Activated T-cell treated with anti-CD3 and anti-CD28 coated beads for 4 hours (primary cell): ENCODE measurements around the gene DENND2D.
A peak's percentile ranks its signal among the peaks of the same experiment; 100 is the strongest.

Experiments used
- DNase-seq: peaks from one replicate; pipeline ENCODE4 v3.0.0-alpha.2; 2020

DENND2D gene

DNA sequence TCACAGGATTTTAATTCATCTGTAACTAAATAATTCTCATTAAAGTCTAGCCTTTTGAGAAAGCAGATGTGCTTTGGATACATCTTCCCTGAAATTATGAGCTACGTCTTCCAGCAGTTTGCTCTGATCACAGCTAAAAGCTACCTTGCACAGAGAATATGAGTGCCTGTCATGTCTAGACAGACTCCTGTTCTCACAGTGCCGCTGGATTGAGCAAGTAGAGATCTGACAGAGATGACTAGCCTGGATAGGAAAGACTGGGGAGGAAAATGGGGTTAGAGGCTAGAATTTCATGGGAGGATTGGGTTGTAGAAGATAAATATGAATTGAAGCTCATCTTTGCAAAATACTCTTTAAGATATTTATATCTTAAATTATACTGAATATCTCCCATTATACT lies 36.3 kb downstream of the DENND2D start:
- no peak for DNase-seq

DNA sequence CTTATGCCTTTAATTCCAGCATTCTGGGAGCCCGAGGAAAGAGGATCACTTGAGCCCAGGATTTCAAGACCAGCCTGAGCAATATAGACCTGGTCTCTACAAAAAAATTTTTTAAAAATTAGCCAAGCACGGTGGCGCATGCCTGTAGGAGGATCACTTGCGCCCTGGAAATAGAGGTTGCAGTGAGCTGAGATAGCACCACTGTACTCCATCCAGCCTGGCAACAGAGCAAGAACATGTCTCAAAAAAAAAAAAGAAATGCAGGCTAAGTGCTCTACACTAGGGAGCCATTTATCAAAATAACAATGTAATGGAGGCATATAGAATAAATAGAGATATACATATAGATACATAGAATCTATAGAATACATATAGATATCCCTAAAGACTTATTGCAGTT lies 37.1 kb downstream of the DENND2D start:
- DNase-seq, result no peak

DNA sequence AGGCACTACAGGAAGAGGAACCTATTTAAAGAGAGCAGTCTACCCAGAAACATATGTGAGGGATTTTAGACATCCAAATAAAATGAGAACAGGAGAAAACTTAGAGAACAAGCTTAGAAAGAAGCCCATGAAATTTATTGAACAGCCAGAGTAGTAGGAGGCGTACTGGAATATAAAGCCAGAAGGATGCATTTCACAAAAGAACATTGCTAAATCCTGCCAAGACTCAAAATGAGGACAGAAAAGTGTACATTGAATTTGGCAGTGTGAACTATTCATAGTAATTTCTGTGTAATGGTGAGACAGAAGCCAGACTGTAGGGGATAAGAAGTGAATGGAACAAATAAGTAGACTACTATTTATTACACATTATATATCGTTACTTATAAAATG lies 38.0 kb downstream of the DENND2D start:
- no peak for DNase-seq

DNA sequence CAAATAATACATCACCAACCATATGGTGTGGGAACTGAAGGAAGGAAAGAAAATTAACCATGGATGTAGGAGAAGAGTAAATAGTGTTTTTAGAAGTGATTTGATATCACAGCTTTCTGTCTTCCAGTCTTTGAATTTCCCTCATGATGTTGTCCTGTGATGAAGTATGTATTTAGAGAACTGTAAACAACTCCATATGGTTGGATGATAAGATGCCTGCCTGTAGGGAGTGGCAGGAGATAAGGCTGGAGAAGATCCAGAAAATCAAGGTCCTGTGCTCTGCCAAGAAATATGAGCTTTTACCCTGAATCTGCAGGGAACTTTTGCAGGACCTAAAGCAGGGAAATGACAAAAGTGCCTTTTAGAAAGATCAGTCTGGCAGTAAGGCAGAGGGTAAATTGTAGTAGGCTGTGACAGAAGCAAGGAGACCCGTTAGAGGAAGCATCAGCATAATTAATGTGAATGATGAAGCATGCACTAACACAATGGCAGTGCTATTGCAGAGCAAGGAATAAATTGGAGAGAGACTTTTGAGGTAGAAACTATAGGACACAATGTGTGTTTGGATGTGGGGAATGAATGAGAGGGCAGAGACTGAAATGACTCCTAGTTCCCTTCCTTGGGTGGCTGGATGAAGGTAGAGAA lies 38.5 kb downstream of the DENND2D start:
- DNase-seq, result no peak

DNA sequence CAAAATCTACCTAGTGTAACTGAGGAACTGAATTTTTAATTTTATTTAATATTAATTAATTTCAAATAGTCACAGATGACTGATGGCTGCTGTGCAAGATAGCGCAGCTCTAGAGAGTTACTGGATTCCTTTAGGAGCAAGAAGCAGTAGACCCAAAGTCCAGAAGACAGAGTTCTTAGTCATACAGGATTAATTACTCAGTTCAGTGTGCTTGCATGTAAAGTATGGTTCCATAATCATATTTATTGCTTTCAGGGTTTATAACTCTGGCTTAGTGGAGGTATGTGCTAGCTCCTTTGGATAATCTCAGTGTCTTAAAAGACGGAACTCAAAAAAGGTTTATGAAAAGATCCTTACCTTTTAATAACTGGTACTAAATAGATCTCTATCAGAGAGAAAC lies 43.0 kb downstream of the DENND2D start:
- no peak for DNase-seq

DNA sequence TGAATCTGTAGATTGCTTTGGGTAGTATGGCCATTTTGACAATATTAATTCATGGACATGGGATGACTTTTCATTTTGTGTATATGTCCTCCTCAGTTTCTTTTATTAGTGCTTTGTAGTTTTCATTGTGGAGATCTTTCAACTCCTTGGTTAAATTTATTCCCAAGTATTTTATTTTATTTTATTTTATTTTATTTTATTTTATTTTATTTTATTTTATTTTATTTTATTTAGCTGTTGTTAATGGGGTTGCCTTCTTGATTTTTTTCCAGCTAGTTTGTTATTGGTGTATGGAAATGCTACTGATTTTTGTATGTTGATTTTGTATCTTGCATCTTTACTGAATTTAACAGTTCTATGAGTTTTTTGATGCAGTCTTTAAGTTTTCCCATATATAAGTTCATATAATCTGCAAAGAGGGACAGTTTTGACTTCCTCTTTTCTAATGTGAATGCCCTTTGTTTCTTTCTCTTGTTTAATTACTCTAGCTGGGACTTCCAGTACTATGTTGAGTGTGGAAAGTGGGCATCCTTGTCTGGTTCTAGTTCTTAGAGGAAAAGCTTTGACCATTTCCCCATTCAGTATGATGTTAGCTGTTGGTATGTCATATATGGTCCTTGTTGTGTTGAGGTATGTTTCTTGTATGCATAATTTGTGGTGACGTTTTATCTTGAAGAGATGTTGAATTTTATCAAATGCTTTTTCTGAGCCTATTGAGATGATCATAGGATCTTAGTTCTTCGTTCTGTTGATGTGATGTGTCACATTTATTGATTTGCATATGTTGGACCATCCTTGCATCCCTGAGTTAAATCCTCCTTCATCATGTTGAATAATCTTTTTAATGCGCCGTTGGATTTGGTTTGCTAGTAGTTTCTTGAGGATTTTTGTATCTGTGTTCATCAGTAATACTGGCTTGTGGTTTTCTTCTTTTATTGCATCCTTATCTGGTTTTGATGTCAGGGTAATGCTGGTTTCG lies 46.1 kb downstream of the DENND2D start:
- no peak for DNase-seq

DNA sequence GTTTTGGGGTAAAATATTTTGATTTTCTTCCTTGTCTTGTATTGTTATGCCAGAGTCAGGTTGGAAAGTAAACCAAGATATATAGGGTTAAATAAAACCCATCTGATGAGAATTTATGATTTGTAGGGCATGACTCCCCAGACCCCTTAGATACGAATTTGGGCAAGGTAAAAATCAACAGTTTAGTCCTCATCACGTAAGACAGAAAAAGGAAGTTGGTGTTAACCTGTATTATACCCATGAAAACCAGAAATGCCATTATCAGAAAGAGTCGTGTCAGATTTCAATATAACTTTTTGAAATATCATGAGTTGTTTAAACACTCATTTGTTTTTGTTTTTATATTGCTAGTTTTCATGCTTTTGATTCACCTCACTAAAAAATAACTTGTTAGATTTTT lies 48.6 kb downstream of the DENND2D start:
- DNase-seq, result no peak

DNA sequence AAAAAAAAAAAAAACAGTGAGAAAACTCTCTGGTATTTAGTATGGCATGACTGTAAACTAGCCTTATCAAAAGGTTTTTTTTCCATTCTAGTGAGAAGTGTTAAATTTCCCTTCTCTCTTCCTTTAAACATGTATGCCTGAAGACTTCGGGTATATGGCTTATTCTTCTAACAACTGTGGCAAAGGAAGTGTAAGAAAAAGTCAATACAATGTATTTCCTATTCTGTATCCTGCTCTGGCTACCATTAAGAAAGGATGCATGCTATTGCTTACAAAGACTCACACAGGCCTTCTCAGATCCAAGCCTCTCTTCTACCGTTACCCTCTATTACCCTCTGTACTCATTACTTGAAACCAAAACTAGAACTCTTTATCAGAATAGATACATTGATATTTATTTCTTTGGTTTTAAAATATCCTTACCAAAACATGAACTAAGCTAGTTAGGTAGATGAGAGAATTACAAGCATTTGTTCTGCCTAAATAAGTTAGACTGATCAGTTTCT lies 52.0 kb downstream of the DENND2D start:
- no peak for DNase-seq

DNA sequence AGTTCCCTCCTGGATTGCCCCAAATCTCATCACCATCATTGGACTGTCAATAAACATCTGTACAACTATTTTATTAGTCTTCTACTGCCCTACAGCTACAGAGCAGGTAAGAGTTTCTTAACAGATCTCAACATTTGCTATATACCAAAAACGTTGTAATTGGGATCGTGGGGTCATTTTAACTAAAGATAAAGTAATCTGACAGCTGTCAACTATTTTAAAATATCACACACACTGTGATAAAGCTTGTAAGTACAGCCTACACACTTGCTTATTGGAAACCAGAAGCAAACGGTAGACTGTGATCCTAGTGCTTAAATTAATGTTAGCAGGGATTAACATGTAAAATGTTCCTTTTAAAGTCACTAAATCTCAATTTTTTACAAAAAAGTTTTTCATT lies 52.5 kb downstream of the DENND2D start:
- no peak for DNase-seq

DNA sequence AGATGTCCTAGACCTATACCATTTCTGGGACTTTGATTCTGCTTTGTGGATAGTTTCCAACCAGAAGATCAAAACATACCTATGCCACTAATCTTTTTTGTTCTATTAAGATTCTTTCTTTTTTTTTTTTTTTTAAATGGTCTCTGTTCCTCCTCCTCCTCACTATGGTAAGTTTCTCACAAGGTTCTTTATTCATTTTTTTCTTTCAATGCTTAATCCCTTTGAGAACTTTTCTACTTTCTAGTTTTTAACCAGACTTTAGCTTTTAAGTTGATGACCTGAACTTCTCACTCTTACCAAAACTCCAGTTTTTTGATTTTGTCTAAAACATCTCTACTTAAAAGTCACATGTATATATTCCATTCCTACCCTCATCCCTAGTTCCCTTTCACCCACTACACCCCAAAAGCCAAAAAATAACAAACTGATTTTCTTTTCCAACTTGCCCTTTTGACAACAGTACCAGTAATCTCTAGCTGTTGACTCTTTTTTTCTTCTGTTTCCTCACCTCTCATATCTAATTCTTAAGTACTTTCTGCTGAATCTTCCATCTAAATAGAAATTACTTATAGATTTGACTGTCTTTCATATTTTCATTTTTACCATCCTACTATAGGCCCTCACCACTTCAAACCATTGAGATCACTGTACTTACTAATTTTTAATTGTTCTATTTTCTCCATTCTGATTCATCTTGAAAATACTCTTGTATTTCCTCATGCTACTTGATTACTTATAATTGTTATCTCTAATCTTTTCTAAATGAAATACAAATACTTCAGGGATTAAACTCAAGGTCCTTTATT lies 54.3 kb downstream of the DENND2D start:
- no peak for DNase-seq

DNA sequence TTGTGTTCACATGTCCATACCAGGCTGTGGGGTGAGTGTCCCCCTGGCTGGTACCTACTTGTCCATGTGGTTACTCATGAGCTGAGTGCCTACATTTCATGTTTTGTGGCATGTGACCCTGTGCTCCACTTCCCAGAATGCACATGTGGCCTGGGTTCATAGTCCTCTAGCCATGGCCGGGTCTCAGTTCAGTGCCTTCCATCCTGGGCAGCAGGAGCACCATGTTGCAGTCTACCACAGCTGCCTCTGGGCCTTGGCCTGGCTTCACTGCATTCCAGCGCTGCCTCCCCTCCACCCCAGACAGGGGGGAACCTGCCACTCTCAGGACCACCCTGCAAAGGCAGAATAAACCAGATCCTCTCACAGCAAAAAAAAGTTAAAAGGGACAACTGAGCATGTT lies 54.9 kb downstream of the DENND2D start:
- no peak for DNase-seq

DNA sequence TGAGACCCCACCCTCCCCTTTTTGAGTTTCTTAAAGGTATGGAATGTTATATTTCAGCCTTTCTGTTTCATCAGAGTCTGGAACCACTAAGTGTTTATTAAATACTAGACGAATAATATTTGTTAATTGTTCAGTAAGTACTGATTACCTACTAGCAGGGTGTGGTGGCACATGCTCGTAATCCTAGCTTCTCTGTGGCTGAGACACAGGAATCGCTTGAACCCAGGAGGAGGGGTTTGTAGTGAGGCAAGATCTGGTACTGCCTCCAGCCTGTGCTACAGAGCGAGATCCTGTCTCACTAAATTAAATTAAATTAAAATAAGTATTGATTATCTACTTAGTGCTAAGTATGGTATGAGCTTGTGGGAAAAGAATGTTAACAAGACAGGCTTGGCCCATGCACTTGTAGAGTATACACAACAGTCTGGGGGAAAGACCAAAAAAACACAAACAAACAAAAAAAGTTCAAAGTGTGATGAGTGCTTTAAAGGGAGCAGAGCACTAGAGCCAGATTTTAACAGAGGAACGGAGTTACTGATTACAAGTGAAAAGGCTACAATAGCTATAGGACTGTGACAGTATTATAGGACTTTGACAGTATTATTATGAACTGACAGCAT lies 58.0 kb downstream of the DENND2D start:
- no peak for DNase-seq

DNA sequence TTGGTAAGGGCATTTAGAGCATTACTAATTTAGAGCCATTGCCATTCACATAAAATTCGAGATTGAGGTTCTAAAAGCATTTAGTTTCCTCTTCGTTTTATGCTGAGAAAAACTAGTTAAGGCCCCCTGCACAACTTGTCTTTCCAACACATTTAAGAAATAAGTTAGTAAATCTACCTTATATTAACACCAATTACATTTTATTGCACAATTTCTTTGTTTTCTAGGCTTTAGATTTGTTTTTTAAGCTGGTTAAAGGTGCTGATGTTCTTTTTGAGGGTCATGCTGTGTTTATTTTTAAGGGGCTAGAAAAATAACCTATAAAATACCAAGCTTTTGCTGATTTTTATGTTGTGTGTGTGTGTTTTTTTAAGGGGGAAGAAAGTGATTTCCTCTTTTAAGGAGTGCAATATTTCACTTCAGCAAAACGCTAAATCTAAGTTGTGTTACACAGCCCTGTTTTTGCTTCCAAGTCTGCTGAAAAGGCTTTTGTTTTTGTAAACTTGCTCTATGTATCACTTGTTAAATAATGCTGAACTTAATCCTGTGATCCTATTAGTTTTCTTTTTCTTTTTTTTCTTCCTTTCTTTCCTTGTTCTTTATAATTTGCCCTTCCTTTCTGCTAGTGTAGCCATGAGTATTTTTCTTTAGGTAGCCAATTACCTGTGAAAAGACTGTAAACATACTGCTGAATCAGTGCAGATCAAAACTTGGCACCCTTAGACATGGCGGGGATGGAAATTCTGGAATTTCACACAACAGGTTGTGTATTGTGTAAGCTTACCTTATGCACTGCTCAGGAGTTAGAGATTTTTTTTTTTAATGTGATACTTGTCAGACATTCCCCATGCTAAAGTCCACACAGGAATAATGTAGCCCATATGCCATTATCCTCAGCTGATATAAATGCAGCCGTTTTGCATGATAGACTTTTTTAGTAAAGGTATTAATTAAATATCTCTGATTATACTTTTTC lies 58.9 kb downstream of the DENND2D start:
- no peak for DNase-seq

DNA sequence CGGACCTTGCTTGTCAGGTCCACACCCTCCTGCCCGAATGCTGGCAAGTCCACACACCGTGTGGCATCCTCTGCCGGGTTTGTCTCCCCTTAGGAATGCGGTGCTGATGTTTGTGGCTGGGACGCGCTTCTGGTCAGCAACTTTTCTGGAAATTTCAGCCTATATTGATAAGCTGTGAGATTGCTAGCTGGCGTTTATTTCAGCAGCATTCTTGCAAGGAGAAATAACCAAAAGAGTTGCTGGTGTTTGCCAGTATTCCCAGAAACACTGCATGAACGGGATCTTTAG lies 59.8 kb downstream of the DENND2D start:
- DNase-seq, result no peak

DNA sequence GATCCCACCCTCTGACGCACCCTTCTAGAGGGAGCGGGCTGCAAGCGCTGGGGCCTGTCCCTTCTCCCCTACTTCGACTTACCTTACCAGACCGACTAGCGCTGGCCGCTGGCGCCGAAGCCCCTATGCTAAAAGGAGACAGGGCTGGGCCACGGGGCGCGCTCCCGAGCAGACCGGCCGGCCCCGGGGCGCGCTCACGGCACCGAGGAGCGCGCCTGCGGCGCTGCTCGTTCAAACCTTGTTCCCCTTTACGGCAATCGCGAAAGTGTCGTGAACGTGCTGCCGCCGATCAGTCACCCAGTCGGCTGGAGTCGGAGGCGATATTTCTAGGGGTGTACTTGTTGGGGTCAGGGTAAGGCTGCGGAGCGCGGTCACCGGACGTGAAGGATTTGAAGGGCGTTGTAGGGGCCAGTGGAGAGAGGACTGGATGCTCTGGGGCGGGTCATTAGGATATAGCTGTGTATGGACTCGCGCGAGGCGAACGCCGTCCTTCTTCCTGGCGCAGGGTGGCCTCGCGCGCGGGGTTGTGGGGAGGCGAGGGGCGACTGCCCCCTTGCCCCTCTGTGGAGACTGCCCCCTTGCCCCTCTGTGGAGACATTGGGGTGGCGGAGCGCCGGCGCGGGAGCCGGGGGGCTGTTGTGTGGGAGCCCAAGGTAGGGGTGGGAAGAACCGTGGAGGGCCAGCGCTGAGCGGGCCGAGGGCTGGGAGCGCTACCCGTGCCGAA lies 60.3 kb downstream of the DENND2D start, which contains the start of the genes CEPT1 and DRAM2:
Gene CEPT1 (plus strand): TSS at position 268 of the 724 bp plus-strand sequence. CDS start 7,492 bp downstream, outside the sequence.
Gene DRAM2 (minus strand): TSS at position 138 of the 724 bp plus-strand sequence. CDS start 8,539 bp downstream, outside the sequence.
- DNase-seq, result peak; percentile 93

DNA sequence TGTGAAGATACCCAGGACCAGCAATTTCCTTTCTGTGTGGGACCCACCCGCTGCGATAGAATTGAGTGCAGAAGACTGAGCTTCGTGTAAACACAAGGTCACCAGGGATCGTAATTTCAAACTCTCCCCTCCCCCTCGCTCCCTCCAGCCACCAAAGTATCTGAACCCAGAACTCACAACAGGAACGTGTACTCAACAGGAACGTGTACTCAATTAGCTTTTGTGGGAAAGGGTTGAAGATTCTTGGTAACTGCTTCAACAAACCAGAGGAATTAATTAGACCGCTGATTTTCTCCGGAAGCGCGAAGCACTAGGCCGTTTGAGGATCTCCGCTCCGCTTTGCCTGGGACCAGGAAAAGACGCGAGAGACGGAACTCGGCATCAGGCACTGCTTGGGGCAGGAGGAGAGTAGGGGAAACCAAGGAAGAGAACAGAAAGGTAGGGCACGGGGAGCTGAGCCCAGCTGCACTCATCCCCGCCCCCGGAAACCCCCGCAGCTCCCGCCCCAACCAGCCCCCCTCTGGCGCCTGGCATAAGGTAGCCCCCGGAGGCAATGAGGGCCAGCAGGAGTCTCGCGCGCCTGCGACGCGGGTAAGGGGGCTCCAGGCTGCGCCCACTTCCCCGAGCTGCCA lies 61.0 kb downstream of the DENND2D start:
- DNase-seq, result peak; percentile 26
